B cell (primary cell): ENCODE results near the gene TDRD12.

Experiments used
- EZH2 ChIP-seq: IDR thresholded peaks from 2 replicates; pipeline ENCODE4 v1.6.1; 2012; ENCODE audit warnings: borderline replicate concordance, low read depth, mild to moderate bottlenecking, moderate library complexity, low read length; ENCODE audit not compliant: insufficient read depth, poor library complexity, severe bottlenecking
- TF ChIP-seq, protein P1 (sequence below): fragments of 200-600 bp; IDR thresholded peaks from one replicate; pipeline ENCODE4 v1.8.0; 2022; ENCODE audit warnings: antibody characterized with exemption, mild to moderate bottlenecking

DNA sequence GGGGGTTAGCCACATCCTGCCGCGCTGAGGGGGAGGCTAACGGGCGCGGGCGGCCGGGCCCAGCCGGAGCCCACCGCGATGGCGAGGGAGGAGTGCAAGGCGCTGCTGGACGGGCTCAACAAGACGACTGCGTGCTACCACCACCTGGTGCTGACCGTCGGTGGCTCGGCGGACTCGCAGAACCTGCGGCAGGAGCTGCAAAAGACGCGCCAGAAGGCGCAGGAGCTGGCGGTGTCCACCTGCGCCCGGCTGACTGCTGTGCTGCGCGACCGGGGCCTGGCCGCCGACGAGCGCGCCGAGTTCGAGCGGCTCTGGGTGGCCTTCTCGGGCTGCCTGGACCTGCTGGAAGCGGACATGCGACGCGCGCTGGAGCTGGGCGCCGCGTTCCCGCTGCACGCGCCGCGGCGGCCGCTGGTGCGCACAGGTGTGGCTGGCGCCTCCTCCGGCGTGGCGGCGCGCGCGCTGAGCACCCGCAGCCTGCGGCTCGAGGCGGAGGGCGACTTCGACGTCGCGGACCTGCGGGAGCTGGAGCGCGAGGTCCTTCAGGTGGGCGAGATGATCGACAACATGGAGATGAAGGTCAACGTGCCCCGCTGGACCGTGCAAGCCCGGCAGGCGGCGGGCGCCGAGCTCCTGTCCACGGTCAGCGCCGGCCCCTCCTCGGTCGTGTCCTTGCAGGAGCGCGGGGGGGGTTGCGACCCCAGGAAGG, 43.2 kb upstream of the TDRD12 start:
- TF ChIP-seq, protein P1, sequence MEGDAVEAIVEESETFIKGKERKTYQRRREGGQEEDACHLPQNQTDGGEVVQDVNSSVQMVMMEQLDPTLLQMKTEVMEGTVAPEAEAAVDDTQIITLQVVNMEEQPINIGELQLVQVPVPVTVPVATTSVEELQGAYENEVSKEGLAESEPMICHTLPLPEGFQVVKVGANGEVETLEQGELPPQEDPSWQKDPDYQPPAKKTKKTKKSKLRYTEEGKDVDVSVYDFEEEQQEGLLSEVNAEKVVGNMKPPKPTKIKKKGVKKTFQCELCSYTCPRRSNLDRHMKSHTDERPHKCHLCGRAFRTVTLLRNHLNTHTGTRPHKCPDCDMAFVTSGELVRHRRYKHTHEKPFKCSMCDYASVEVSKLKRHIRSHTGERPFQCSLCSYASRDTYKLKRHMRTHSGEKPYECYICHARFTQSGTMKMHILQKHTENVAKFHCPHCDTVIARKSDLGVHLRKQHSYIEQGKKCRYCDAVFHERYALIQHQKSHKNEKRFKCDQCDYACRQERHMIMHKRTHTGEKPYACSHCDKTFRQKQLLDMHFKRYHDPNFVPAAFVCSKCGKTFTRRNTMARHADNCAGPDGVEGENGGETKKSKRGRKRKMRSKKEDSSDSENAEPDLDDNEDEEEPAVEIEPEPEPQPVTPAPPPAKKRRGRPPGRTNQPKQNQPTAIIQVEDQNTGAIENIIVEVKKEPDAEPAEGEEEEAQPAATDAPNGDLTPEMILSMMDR, result no peak
- peak; percentile 50 for TF ChIP-seq EZH2
